GM21526 (cell line): ENCODE measurements around the gene PGC.
"Not testable (repeated sequence)": the region's sequence is repeated elsewhere in the genome, so short reads cannot be mapped to it uniquely, and the experiment has no call there.

Experiments used
- ATAC-seq: cut with Tn5 transposase; IDR thresholded peaks from one replicate; pipeline ENCODE4 v1.9.1; 2021; ENCODE audit warnings: moderate library complexity; ENCODE audit not compliant: unreplicated experiment, low FRiP score

The PGC gene

GRCh38 chr6:41777551-41778285 lies 30.5 kb upstream of the PGC start:
- no peak for ATAC-seq

DNA sequence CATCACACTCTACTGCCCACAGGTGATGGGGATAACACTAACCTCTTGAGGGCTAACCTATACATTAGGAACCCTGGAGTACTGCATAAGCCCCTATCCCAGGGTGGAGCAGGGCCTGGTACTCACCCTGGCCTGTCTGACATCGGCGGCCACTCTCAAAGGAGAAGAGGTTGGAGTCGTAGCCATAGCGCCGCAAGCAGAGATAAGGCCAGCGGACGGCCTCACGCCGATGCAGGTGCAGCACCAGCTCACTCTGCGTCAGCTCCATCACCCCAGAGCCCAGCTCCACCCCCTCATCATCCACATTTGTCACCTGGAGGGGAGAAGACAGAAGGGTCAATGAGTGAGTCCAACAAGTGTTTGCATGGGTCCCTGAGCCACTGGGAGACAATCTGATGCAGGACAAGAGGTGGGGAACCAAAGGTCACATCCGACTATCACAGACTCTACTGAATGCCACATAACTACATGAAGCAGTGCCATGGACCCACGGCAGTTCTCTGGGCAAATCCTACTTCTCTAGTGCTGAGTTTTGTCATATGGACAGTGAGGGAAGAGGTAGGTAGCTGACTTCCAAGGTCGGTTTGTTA lies 28.2 kb upstream of the PGC start:
- ATAC-seq: no peak

DNA sequence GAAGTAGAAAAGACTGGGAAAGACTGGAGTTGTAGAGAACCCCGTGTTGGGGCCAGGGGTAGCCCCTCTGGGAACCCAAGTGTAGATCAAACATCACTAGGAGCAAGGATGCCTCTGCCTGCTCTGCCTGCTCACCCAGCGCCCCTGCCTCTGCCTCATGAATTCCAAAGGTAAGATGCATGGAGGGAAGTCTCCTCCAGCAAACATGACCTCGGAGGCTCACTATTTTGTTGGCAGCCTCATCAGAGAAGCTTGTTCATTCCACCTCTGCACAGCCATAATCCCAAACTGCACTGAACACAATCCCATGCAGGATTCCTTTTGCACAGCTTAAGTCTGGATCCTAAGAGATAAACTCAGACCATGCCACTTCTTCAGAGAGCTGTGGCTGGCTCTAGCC lies 27.6 kb upstream of the PGC start:
- no peak for ATAC-seq

DNA sequence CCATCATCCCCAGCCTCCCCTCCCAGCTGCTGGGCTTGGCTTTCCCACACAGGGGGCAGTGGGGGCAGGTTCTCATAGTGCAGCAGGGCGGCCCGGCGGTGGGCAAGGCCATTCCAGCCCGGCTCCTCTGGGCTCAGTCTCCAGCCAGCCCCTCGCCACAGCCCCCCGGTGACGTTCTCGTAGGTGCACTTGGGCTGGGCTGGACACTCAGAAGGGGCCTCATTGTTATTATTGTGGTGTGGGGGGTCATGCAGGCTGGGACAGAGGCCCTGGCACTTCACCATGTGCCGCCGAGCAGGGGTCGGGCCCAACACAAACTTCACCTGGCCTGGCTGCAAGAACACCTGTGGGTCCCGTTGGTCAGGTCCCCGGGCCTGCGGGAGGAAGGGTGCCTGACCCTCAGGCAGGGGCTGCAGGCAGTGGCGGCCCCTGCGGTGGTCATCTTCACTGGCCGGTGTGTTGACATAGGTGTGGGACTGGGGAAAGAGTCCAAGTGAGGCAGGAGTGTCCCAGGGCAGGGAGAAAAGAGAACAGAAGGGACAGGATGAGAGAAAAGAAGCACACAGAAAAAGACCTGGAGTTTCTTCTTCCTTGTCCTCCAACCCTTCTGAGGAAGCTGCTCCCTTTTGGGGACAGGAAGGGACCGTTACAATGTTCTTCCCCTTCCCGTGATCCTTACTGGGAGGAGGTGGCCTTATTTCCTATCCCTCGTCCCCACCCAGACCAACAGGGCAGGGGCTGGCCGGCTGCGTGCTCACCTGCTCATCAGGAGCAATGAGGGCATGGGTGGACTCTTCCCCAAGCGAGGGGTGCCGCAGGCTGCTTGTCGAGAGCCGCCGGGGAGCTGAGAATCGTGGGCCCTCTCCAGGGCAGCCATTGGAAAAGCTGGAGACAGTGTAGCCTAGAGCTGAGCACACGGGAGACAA lies 24.1 kb upstream of the PGC start:
- no peak for ATAC-seq

DNA sequence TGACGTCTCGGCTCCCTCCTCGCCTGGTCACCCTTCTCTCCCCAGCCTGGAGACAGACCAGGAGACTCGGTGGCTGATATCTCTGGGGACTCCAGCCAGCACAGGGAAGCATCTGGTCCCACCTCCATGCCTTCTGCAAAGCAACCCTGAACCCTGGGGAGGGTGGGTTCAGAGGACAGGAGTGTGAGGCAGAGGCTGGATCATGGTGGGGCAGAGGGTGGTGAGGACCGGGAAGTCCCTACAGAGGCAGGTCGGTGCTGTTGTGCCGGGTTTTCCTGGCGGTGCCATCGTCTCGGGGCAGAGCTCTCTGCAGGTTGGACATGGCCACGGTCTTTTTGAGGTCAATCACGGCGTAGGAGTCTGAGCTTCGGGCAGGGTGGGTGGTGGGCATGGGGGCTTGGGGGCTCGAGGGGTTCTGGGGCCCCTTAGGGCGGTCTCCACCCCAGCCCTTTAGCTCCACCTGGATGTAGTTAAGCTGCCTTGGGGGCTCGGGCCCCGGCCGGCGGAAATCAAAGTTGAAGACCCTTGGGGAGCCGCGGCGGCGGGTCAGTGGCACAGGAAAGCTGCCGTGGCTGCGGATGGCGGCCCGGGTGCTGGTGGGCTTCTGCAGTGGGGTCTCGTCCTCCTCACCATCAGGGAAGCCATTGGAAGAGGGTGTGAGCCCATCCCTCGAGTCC lies 23.3 kb upstream of the PGC start:
- ATAC-seq: no peak

DNA sequence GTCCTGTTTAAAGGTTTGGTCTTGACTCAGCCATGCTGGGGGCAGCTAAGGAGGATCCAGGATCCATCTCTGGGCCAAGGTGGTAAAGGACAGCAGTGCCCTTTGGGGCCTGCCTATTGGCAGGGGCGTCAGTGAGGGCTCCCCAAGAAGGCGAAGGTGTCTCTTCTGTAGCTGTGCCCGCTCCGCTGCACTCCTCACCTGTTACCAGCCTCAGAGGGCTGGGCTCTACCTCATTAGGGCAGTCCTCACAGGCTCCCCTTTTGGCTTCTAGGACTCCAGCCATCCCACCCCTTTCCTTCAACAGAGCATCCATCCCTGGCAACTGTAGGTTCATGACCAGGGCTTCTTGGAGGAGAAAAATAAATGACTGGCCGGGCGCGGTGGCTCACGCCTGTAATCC lies 22.2 kb upstream of the PGC start:
- ATAC-seq: no peak

DNA sequence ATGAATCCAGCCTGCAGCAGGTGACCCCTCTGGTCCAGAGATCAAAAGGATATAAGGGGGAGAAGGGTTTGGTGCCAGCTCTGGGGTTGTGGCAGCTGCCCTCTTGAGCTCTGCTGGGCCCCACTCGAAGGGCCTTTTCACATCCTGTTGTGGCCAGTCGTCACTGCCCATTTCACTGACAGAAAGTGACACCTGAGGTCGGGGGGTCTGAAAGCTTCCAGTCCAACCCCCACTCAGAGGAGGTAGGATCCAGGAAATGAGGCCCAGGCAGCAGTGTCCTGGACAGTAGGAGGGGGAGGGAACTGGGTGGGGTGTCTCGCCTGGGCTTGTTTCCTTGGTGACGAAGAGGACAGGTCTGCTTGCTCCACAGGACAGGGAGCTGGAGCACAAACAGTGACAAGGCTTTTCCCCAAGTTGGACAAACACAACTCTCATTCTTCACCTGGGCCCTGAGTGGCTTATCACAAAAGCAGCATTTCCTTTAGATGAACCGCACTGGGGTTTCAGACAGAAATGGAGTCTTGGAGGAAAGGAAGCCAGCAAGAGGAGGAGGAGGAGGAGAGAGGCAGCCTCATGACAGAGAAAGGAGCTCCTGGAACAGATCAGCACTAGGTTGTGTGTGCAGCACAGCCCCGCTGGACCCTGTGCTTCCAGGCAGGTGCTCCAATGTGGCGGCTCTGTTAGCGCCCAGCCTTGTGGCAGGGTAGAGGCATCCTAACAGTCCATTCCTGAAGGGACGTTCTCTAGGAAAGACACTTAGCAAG lies 21.5 kb upstream of the PGC start:
- ATAC-seq: no peak

DNA sequence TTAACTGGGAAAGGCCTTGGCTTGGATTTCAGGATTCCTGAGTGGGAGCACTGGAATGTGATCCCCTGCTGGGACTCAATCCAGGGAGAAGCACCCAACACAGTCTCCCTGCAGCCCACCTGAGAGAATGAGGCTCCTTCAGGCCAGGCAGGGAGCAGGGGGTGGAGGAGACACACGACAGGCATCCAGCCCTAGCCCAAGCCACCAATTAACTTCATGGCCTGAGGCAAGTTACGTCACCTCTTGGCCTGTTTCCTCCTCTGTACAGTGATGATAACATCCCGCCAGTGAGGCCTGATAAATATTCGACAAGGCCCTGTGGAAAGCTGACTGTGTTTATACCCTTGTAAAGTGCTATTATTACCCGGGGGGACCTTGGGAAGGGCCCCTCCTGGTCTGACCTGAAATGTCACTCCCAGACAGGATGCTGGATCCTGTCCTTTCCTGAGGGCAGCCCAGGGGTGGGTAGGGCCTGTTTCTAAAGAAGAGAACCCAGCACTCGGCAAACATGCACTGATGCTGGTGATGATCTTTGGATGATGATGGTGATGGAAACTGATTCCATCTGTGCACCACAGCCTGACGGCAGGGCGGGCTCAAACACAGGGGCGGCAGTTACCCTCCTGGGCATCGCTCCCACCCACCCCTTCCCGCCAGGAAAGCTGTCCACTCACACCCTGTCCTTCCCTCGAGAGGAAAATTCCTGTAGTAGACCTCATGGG lies 20.1 kb upstream of the PGC start:
- ATAC-seq: no peak

GRCh38 chr6:41766043-41766664 lies 19.0 kb upstream of the PGC start:
- not testable (repeated sequence) for ATAC-seq

DNA sequence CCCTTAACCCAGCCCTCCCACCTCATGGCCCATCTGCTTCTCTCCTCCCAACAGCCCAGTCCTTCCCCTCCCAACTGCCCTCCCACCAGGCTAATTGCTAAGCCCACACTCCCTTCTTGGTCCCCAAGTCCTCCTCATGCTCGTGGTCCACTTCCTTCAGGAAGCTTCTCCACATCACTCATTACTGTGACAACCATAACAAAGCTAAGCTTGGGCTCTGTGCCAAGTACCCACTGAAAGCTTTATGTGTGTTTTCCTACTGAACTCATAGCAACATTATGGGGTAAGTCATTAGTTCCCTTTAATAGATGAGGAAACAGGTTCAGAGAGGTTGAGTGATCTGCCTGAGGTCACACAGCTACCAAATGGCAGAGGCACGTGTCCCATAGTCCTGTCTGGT lies 16.3 kb upstream of the PGC start:
- no peak for ATAC-seq

DNA sequence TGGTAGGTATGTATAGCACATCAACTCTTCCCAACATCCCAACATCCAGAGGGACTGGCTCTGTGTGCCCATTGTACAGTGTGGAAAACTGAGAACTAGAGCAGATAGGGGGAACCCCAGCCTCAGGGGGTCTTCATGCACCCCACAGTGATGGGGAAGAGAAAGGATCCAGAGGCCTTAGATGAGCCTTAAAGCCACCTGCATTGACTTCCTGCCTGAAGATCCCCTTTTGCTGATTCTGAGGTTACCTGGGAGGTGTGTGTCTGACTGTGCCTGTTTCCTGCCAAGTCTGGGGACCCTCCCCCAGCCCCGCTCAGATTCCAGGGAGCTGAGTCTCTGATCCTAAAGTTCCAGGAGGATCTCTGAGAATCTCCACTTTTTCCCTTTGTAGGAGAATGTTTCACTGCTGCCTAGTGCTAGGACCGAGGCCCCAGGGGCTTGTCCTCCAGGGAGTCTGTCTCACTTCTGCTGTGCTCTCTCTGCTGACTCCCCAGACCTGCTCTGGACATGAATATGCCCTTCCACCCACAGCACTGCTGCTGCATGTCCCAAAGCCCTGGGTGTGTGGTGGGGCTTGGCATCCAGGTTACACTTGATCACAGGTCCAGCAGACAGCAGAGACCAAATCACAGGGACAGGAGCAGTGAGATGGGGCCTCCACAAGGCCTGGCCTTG lies 12.8 kb upstream of the PGC start:
- no peak for ATAC-seq

DNA sequence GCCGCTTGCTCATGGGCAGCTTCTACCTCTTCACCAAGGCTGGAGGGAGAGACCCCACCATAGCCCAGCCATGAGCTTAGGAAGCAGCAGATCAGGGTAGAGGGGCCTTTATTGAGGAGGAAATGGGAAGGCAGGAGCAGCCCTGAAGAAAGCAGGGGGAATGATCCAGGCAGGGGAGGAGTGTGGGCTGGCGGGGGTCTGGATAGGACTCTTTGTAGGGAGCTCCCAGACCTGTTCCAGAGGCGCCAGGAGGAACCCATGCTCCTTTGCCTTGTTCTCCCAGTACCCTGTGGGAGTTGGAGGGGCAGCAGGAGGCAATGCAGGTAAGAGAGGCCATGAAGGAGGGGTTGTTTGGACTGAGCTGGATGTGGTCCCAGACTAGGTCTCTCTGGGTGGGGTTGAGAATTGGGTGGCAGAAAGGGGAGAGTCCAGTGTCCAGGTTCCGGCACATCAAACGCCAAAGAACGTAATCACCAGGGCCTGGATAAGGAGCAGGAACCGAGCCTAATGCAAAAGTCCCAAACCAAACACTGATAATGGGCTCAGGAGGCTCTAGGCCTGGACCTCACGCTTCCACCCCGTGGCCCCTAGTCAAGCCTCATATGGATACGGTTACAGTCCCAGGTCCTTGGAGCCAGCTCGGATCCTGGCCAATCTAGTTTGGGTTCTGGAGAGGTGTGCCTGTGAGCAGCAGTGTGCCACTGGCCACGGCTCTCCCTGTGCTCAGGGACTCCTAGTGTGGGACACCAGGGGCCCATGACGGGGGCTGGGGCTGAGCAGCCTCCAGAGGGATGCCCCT lies 12.1 kb upstream of the PGC start:
- ATAC-seq: no peak

DNA sequence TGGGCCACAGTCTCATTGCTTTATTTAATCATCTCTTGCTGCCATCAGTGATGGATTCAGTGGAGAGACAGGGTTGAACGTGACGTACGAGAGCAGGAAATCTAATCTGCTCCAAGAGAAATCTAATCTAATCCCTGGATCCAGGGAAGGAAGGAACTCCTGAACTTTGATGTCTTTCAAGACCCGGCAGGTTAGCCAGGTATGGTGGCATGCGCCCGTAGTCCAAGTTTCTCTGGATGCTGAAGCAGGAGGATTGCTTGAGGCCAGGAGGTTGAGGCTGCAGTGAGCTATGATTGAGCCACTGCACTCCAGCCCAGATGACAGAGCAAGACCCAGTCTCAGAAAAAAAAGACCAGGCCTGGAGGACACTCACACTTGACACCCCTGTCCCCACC lies 11.4 kb upstream of the PGC start:
- ATAC-seq: no peak

GRCh38 chr6:41757931-41758640 lies 10.9 kb upstream of the PGC start:
- no peak for ATAC-seq

DNA sequence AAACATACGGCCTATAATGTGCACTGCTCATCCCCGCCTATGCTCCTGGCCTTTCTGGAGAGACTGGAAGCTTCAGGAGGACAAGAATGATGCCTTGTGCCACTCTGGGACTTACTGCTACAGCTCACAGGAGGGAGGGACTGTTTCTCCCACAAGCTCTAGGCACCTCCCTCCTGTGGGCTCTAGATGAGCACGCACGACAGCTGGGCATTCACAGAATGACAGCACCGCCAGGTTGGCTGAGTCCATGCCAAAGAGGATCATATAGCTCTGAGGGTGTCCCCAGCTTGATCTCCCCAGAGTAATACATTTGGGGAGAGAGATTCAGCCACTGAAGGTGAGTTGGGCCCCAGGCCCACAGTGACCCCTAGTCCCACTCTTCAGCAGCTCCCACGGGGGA lies 10.1 kb upstream of the PGC start:
- ATAC-seq: no peak

DNA sequence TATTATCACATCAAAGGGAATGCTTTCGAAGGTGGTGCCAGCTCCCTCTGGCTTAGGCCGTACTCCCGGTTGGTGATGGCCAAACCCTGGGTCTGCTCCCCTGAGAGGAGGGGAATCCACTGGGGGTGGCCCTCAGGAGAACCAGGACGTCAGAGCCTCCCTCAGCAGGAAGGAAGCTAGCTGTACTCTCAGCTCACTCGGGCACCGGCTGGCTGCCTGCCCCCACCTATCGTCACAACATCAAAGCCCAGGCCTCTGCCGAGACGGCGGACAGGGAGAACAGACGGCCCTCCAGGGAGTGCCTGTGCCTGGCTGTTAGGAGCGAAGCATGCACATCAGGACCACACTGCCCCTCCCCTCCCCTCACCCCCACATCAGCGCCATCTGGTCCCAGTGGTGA lies 9.2 kb upstream of the PGC start:
- no peak for ATAC-seq

DNA sequence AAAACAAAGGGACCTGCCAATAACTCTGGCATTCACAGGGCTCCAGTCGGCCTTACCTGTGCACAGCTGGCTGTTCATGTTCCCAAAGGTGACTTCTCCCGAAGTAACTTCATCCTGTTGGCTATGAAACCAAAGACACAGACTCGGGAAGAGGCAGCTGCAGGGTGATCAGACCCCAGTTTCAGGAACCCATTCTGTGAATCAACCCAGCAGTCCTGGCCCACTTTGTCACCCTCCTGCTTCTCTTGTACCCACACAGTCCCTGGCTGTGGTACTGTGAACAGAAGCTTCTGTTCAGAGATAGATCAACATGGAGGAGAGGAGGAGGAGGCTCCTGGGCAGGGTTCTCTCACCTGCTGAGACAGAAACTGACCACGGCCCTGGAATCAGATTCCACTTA lies 8.7 kb upstream of the PGC start:
- no peak for ATAC-seq
